SK-N-SH treated with all-trans-retinoic acid at 6 μM for 48 hours (cell line): ENCODE data around the gene MYO3B.

Experiments used
- CSDC2 ChIP-seq: fragments of 250-450 bp; sonication (Bioruptor Pico); IDR thresholded peaks from 2 replicates; pipeline ENCODE4 v1.5.0; 2020; ENCODE audit warnings: mild to moderate bottlenecking, moderate library complexity
- CSRNP3 ChIP-seq: fragments of 250-450 bp; sonication (Bioruptor Pico); IDR thresholded peaks from 2 replicates; pipeline ENCODE4 v1.5.1; 2021; ENCODE audit warnings: mild to moderate bottlenecking, moderate library complexity
- OSR1 ChIP-seq: fragments of 250-450 bp; sonication (Bioruptor Pico); IDR thresholded peaks from 2 replicates; pipeline ENCODE4 v1.8.0; 2022; ENCODE audit warnings: moderate library complexity, mild to moderate bottlenecking, inconsistent platforms
- PPARA ChIP-seq: fragments of 250-450 bp; sonication (Bioruptor Pico); IDR thresholded peaks from 2 replicates; pipeline ENCODE4 v1.5.0; 2020; ENCODE audit warnings: mild to moderate bottlenecking, borderline replicate concordance
- RARB ChIP-seq: fragments of 250-450 bp; sonication (Bioruptor Pico); IDR thresholded peaks from 2 replicates; pipeline ENCODE4 v1.8.0; 2021; ENCODE audit warnings: mild to moderate bottlenecking, moderate library complexity
- TCF4 ChIP-seq: fragments of 250-450 bp; sonication (Bioruptor Pico); IDR thresholded peaks from 2 replicates; pipeline ENCODE4 v1.8.0; 2021; ENCODE audit warnings: mild to moderate bottlenecking, moderate library complexity, borderline replicate concordance
- TOX ChIP-seq: fragments of 250-450 bp; sonication (Bioruptor Pico); IDR thresholded peaks from 2 replicates; pipeline ENCODE4 v1.8.0; 2021; ENCODE audit warnings: mild to moderate bottlenecking, moderate library complexity, borderline replicate concordance
- ZC3H10 ChIP-seq: fragments of 250-450 bp; sonication (Bioruptor Pico); IDR thresholded peaks from 2 replicates; pipeline ENCODE4 v1.5.1; 2021; ENCODE audit warnings: mild to moderate bottlenecking, moderate library complexity
- ZFP3 ChIP-seq: fragments of 250-450 bp; sonication (Bioruptor Pico); IDR thresholded peaks from 2 replicates; pipeline ENCODE4 v1.5.0; 2020; ENCODE audit warnings: mild to moderate bottlenecking, moderate library complexity
- ZNF8 ChIP-seq: fragments of 450-650 bp; formaldehyde crosslinking; IDR thresholded peaks from 2 replicates; pipeline ENCODE4 v1.5.0; 2020; ENCODE audit warnings: mild to moderate bottlenecking, moderate library complexity

- TF ChIP-seq PPARA (CRISPR knock-in tag) (no peak), ZC3H10 (CRISPR knock-in tag) (no peak), TCF4 (CRISPR knock-in tag) (no peak), OSR1 (CRISPR knock-in tag) (no peak), ZNF8 (no peak), ZFP3 (no peak), RARB (CRISPR knock-in tag) (no peak), TOX (no peak), CSRNP3 (no peak), CSDC2 (no peak)
Measured at GRCh38 chr2:170690640-170691039, 512.7 kb downstream of the MYO3B start.
